Osteocyte (in vitro differentiated cells): ENCODE data around the gene INO80E. TPM values are rescaled to one million over a fixed set of nuclear protein-coding genes. Genes with fewer than 3 reads are reported as not detected.
A peak's percentile ranks its signal among the peaks of the same experiment; 100 is the strongest.
"Not testable (repeated sequence)": the region's sequence is repeated elsewhere in the genome, so short reads cannot be mapped to it uniquely, and the experiment has no call there.

Source experiments
- DNase-seq: peaks from one replicate; pipeline ENCODE4 v3.0.0; 2021; ENCODE audit warnings: mixed read lengths; ENCODE audit not compliant: unreplicated experiment; ENCODE audit errors: extremely low spot score
- H3K27ac Mint-ChIP-seq: one replicate; pipeline ENCODE4 v1.8.0; 2021; ENCODE audit warnings: mild to moderate bottlenecking, mixed read lengths; ENCODE audit not compliant: unreplicated experiment
- H3K27me3 Mint-ChIP-seq: one replicate; pipeline ENCODE4 v1.8.0; 2021; ENCODE audit warnings: mixed read lengths; ENCODE audit not compliant: unreplicated experiment
- H3K36me3 Mint-ChIP-seq: one replicate; pipeline ENCODE4 v1.8.0; 2021; ENCODE audit warnings: mixed read lengths; ENCODE audit not compliant: unreplicated experiment
- H3K4me1 Mint-ChIP-seq: one replicate; pipeline ENCODE4 v1.8.0; 2021; ENCODE audit warnings: mixed read lengths; ENCODE audit not compliant: unreplicated experiment
- H3K4me3 Mint-ChIP-seq: one replicate; pipeline ENCODE4 v1.8.0; 2021; ENCODE audit warnings: mild to moderate bottlenecking, moderate library complexity, mixed read lengths; ENCODE audit not compliant: unreplicated experiment
- H3K9me3 Mint-ChIP-seq: one replicate; pipeline ENCODE4 v1.8.0; 2021; ENCODE audit warnings: mixed read lengths; ENCODE audit not compliant: unreplicated experiment
- total RNA-seq: library from RNA; stranded (reverse); gene quantifications from 2 replicates; pipeline ENCODE4 v1.2.1, GENCODE V29; 2021
- TF ChIP-seq, protein P1 (sequence below): fragments of 200-600 bp; sonication (generic); IDR thresholded peaks from 2 replicates; pipeline ENCODE4 v1.5.0; 2021; ENCODE audit warnings: antibody characterized with exemption, mild to moderate bottlenecking, moderate library complexity

INO80E gene
- total RNA-seq, 1 donor from 2014 or later: 77.0 TPM

DNA sequence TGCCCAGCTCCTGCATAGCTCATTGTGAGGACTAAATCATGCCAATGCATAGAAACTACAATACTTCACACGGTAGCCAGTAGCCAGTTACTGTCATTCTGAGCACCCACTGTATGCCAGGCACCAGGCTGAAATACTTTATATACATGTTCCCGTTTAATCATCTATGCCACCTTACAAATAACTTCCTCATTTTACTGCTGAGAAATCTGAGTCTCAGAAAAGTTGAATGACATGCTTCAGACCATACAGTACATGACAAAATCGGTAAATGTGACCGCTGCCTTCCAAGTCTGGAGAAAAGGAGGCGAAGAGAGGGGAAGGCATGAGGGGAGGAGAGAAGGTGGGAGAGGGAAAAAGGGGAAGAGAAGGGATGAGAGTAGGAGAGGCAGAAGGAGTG is 44.2 kb downstream of the INO80E start:
- no peak overlapping the region for H3K4me3 Mint-ChIP-seq
- TF ChIP-seq, protein P1, sequence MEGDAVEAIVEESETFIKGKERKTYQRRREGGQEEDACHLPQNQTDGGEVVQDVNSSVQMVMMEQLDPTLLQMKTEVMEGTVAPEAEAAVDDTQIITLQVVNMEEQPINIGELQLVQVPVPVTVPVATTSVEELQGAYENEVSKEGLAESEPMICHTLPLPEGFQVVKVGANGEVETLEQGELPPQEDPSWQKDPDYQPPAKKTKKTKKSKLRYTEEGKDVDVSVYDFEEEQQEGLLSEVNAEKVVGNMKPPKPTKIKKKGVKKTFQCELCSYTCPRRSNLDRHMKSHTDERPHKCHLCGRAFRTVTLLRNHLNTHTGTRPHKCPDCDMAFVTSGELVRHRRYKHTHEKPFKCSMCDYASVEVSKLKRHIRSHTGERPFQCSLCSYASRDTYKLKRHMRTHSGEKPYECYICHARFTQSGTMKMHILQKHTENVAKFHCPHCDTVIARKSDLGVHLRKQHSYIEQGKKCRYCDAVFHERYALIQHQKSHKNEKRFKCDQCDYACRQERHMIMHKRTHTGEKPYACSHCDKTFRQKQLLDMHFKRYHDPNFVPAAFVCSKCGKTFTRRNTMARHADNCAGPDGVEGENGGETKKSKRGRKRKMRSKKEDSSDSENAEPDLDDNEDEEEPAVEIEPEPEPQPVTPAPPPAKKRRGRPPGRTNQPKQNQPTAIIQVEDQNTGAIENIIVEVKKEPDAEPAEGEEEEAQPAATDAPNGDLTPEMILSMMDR: no peak
- H3K4me1 Mint-ChIP-seq: no peaks in the 10 kb centered on the region
- no peaks in the 10 kb centered on the region for H3K36me3 Mint-ChIP-seq
- no peaks in the 10 kb centered on the region for H3K9me3 Mint-ChIP-seq
- DNase-seq: no peak
- H3K27ac Mint-ChIP-seq: no peak overlapping the region
- peaks cover 20% of the 10 kb centered on the region for H3K27me3 Mint-ChIP-seq

DNA sequence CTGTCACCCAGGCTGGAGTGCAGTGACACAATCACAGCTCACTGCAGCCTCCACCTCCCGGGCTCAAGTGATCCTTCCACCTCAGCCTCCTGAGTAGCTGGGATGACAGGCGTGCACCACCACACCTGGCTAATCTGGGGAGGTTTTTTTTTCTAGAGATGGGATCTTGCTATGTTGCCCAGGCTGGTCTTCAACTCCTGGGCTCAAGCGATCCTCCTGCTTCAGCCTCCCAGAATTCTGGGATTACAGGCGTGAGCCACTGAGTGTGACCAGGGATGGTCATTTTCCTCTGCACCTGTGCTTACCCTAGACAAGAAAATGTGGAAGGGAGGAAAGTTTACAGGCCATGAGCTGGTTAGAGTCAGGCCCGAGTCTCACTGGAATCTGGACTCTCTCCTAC is 44.6 kb downstream of the INO80E start:
- not testable (repeated sequence) for H3K9me3 Mint-ChIP-seq, DNase-seq, H3K36me3 Mint-ChIP-seq, H3K4me1 Mint-ChIP-seq, H3K4me3 Mint-ChIP-seq, H3K27ac Mint-ChIP-seq
- peaks cover 15% of the 10 kb centered on the region for H3K27me3 Mint-ChIP-seq

DNA sequence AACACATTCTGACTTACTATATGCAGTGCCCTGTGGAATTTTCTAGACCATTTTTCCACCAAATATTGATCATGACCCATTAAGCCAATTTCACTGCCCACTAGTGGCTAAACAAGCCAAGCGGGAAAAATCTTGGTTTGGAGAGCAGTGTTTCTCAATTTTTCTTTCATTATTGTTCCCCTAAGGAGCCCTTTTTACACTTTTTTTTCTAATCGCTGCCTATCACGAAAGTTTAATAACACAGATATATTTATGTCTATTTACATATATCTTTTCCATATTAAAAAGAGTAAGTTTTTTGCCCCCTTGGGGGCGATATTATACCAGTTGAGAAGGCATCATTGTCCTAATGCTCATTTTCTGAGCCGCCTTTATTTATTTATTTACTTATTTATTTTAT is 45.8 kb downstream of the INO80E start:
- Mint-ChIP-seq H3K4me1 (no peaks in the 10 kb centered on the region), H3K4me3 (no peak overlapping the region), H3K27me3 (peaks cover 8% of the 10 kb centered on the region), H3K36me3 (no peaks in the 10 kb centered on the region), H3K27ac (no peak overlapping the region), H3K9me3 (no peaks in the 10 kb centered on the region)
- no peak for DNase-seq
- TF ChIP-seq, protein P1: peak; percentile 62

DNA sequence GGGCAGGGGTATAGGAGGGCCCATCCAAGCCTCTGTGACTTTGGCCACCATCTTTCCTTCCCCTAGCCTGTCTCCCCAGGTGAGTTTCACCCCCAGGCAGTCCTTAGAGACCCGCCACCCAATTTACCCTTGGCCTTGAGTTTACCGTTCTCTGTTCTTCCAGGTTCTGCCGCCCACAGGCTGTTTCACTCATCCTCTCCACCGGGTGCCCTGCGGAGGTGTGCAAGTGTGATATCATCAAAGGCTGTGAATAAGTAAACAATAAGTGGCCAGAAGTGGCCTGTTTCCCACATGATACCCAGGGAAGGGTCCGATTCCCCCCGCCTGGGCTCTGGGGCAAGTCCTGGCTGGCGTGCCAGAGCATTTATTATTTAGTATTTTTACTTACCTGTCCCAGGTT is 50.1 kb downstream of the INO80E start:
- H3K27ac Mint-ChIP-seq: no peak overlapping the region
- no peaks in the 10 kb centered on the region for H3K27me3 Mint-ChIP-seq
- H3K4me3 Mint-ChIP-seq: no peak overlapping the region
- H3K9me3 Mint-ChIP-seq: no peaks in the 10 kb centered on the region
- DNase-seq: no peak
- H3K36me3 Mint-ChIP-seq: no peaks in the 10 kb centered on the region
- H3K4me1 Mint-ChIP-seq: no peaks in the 10 kb centered on the region
- TF ChIP-seq, protein P1: no peak

DNA sequence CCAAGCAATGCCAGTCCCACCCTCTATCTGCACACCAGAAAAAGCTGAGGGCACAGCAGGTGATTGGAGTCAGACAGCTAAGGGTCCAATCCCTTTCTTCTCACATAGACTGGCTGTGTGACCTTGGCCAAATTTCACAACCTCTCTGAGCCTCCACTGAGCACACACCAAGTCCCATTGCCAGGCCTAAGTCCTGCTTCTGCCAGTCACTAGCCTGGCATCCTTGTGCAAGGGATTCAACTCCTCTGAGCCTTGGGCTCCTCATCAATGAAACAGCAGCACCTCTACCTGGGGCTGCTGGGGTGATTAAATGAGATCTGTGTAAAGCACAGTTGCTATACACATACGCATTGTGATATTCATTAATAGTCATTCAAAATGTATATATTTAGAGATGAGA is 50.5 kb downstream of the INO80E start:
- Mint-ChIP-seq H3K27me3 (no peaks in the 10 kb centered on the region), H3K9me3 (no peaks in the 10 kb centered on the region), H3K4me1 (peaks cover 2% of the 10 kb centered on the region), H3K4me3 (no peak overlapping the region), H3K36me3 (no peaks in the 10 kb centered on the region), H3K27ac (no peak overlapping the region)
- DNase-seq: no peak
- TF ChIP-seq, protein P1: no peak

DNA sequence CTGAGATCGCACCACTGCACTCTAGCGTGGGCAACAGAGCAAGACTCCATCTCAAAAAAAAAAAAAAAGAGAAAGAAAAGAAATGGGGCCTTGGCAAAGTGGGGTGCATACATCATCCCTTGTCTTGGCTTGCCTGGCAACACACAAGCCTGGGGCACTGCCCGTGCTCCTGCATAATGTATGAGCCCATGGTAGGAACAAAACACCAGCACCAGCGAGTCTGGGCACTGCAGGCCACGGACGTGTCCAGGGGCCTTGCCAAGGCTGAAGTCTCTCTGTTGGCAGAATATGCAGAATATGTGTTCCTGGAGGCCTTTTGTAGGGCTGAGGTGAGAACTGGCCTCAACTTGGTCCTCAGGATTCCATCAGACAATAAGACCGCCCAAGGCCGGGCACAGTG is 53.8 kb downstream of the INO80E start:
- no peaks in the 10 kb centered on the region for H3K27me3 Mint-ChIP-seq
- H3K27ac Mint-ChIP-seq: no peak overlapping the region
- H3K36me3 Mint-ChIP-seq: no peaks in the 10 kb centered on the region
- peaks cover 17% of the 10 kb centered on the region for H3K4me1 Mint-ChIP-seq
- no peaks in the 10 kb centered on the region for H3K9me3 Mint-ChIP-seq
- no peak overlapping the region for H3K4me3 Mint-ChIP-seq
- TF ChIP-seq, protein P1: no peak
- DNase-seq: no peak
